Suppressor macrophage treated with lipopolysaccharide for 1 hour (primary cell): ENCODE data around the gene MORN1.

Source experiments
- DNase-seq, 3 donors: peaks; one replicate each; pipeline ENCODE4 v3.0.0-alpha.2; 2020 to 2022

Gene MORN1

DNA sequence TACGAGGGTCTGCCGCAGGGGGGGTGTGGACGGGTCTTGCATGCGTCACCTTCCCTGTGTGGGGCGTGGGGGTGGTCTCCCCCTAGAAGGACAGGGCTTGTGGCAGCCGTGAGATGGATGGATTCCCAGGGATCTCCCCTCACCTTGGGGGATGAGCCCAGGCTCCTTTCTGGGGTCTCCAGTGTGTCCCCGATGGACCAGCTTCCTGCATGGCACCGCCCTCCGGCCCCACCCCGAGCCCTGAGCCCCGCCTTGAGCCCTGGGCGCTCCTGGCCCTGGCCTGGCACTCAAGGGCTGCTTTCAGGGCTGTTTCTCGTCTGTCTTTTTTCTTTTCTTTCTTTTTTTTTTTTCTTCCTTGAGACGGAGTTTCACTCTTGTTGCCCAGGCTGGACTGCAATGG lies 103.7 kb downstream of the MORN1 start:
- DNase-seq: no peak

DNA sequence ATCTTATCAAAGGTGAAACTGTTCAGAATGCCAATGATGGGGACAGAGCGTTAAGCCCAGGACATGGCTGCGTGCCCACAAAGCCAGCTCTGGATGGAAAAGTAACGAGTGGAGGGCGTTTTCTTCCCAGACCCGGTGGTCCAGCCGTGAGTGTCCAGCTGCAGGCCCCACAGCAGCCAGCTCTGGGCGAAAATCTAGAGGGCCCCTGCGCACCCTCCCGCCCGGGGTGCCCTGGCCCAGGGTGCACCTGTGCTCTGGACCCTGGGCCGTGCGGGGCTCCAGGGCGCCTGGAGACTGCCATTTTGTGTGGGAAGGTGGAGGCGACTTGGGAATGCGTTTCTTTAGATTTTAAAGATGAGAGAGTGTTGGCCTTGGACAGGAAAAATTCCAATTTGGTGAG lies 104.4 kb downstream of the MORN1 start:
- DNase-seq: no peak

DNA sequence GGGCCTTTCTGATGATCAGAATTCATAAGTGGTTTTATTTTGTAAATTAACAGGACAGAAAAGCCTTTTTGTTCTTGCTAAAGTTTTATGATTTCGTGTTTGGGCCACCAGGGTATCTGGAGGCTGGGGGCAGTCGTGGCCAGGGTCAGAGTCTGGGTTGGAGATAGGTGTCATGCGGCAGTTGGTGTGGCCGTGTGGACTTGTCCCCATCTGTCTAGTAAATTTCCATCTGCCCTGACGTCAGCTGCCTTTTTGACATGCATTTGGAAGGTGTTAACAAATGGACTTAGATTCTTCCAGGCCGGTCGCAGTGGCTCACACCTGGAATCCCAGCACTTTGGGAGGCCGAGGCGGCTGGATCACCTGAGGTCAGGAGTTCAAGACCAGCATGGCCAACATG lies 106.4 kb downstream of the MORN1 start:
- DNase-seq: no peak

DNA sequence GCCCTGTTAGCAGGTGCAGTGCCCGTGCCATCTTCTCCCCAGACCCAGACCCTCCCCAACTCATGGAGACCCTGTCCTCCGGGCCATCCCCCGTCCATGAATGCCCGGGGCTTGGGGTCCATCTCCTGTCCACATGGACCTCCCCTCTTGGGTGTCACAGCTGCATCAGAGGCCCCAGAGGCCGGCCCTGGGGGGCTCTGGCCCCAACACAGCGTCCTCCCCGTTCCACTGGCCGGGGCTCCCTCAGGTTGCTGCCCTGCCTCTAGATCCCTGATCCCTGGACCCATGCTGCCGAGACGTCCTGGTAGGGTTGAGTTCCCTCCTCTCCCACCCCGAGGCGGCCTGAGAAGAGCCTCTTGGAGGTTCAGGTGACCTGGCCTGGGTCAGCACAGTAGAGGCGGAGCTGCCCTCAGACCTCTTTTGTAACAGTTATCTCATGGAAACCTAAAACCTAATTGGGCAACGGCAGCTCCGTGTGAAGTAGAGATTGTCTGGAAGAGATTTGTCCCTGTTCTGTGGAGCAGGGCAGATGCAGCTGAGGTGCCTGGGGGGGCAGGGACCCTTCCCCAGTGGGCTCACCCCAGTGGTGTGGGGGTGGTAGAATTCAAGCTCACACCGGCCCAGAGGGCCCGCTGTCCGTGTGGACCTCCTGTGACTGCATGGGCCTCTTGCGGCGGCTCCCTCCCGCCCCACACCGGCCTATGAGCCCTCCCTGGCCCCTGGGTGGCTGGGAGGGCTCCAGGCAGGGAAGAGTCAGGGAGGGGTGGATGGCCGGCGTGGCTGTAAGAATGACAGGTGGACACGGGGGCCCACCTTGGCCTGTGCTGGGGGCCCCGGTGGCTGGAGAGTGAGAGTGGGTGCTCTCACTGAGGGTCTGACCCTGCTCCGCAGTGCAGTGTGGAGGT lies 107.1 kb downstream of the MORN1 start:
- DNase-seq: no peak

DNA sequence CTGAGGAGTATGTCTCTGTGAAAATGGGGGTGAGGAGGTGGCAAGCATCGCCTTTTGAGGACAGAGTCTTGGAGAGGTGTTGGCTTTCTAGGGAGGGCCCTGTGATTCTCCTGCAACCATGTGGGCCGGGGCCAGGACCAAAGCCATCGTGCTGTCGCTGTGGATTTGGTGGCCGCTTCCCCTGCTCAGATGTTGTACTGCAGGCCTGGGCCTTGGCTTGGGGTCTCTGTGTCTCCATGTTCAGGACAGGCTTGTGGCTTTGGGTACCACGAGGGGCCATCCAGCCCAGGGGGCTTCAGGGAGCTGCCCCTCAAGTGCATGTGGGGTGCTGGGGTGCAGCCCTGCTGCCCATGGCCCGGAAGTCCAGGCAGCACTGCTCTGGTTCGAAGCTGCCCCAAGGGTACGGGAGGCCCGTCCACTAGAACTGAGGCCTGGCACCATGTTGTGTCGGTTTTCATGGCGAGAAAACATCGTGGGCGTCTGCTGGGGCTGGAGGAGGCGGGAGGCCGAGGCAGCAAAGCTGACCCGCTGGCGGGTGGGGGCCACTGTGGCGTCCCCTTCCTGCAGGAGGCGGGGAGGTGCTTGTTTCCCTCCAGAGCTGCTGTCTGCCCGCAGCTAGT lies 107.9 kb downstream of the MORN1 start:
- no peak for DNase-seq

DNA sequence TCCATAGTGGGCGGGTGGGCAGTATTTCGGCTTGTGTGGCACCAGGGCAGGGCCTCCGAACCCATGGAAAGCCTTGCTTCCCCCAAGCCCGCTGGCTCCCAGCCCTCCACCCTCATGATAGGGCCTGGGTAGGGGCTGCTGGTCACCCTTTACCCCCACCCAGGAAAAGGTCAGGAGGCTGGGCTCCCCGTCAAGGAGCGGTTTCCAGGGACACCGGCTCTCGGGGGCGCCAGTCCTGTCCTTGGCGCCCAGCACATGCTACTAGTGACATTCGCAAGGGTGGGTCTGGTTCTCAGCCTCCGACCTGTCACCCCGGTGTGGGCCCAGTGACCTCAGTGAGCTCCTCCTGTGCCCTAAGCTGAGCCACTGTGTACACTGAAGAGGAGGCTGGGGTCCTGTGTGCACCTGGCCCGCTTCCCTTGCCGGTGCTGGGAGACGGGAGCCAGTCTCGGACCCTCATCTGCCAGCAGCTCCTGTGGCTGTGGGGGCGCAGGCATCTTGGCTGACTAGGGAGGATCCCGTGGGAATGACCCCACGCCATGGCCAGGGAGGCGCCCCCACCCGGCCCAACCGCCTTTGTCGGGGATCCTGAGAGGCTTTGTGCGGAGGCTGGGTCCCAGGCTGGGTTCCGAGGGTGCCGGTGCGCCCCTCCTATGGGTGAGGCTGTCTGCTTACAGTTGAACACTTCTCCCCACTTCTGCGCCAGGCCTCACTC lies 108.6 kb downstream of the MORN1 start:
- DNase-seq: no peak

DNA sequence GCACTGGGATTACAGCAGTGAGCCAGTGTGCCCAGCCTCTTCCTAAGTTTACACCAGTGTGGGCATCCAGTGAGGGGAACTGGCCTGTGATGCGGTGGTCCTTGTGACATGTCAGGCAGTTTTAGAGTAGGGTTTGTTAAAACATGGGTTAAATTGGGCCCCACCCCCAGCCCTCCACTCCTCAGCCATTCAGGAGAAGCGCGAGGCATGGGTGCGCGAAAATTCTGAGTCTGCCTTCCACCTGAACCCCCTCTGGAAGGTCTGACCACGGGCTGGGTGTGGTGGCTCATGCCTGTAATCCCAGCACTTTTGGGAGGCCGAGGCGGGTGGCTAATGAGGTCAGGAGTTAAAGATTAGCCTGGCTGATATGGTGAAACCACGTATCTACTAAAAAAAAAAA lies 111.5 kb downstream of the MORN1 start:
- DNase-seq: no peak

DNA sequence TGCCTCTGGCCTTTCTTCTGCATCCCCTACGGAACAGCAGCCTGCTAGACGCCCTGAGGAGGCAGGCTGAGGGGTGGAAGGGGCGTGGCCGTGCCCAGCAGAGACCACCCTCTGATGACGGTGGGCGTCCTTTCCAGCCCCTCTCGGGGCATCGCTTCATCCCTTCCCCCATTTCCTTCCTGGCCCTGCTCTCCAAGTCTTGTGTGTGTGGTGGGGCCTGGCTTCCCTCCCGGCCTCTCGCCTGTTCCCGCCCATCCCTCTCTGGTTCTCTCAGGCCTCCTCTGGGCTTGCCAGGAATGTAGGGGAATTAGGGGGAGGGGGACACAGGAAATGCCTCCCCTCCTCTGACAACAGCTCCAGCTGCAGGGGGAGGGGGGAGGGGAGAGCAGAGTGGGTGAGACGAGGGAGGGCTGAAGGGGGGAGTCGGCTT lies 112.1 kb downstream of the MORN1 start:
- DNase-seq: no peak

DNA sequence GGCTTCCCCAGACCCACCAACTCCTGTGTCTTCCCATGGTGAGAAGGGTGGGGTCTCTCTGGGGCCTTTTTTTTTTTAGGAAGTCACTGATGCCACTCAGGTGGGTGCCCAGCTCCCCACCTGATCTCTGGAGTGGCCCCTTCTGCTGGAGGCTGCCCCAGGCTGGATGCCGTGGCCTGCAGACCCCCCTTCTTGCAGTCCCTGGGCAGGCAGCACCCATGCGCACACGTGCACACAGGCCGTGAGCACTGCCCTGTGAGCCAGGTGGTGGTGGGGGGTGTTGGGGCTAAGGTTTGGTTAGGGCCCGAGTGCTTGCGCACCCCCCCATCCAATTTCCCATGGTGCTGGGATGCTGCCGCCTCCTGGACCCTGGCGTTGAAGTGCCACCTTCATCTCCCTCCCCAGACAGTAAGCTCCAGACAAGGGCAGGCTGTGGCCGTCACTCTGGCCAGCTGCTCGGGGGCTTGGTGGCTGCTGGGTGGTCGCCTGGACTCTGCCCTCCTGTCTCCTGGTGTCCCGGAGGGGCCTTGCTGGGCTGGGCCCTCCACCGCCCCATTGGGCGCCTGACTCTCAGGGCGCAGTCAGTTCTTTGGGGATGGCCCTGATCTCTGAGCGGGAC lies 112.7 kb downstream of the MORN1 start:
- DNase-seq: no peak

DNA sequence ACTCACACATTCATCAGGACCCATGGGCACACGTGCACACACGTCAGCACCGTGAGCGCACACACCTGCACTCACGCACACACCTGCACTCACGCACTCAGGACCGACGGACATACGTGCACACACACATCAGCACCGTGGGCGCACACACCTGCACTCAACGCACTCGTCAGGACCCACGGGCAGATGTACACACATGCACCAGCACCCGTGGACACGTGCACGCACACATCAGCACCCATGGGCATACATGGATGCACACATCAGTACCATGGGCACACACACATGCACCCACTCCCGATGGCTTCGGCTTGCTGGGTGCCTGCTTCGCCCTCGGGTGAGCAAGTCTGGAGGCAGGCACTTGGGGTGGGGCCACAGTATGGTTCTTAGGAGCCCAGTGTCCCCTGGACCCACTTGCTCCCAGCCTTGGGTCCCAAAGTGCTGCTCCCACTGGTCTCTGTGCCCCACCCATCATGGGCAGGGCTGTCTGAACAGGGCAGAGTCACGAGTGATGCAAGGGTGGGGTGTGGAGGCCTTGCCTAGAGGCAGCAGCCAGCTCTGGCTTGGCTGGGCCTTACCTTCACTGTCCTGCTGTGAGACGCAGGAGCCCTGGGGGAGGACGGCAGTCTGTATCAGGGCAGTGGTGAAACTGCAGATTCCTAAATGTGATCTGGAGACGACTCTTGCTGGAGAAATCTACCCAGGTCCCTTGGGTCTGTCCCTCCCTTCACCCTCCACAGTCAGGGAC lies 113.4 kb downstream of the MORN1 start:
- no peak for DNase-seq

DNA sequence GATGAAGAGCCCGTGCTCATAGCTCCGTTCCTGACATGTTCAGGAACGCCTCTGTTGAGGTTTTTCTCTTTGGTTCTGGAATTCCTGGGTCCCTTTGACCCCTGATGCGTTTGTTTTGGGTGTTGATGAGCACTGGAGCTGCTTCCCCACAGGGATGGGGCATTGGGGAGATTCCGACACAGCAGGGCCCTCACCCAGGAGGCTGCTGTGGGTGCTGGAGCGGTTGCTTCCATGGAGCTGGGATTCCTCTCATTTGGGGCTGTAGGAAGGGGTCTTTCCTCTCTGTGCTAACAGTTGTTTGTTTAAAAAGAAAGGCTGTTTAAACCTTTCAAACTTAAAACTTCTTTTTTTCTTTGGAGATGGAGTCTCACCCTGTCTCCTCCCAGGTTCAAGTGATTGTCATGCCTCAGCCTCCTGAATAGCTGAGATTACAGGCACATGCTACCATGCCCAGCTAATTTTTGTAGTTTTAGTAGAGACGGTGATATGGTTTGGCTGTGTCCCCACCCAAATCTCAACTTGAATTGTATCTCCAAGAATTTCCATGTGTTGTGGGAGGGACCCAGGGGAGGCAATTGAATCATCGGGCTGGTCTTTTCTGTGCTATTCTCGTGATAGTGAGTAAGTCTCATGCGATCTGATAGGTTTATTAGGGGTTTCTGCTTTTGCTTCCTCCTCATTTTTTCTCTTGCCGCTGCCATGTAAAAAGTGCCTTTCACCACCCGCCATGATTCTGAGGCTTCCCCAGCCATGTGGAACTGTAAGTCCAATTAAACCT lies 114.4 kb downstream of the MORN1 start:
- peak in 1 of 3 donors; percentile 17 for DNase-seq

DNA sequence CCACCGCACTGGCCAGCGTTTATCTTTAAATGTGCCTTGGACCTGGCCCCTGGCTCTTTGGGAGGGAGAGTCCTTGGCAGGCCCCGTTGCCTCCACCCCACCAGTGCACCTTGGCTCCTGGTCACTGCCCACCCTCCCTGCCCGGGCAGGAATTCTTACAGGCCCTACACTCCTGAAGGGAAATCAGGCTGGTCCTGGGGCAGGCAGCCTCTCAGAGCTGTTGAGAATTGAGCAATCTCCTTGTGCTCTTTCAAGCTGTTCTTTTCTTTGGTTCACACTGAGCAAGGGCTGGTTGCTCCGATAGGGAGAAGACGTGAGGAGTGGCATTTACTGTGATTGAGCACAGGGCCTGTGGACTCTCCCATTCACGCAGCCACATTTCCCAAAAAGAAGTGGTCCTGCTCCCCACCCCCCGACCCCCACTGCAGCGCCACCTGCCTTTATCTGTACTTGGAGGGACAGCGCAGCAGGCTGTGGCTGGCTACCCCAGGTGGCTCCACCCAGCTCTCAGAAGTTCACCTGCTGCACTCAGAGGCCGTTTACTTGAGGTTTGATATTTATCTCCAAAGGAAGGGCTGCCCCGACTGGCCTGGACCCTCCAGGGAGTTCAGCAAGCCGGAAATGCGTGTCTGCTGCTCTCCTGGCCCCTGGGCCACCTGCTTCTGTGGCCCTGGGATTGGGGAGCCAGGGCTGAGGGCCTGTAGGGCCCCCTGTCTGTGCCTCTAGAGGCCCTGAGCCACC lies 115.4 kb downstream of the MORN1 start:
- DNase-seq: no peak

DNA sequence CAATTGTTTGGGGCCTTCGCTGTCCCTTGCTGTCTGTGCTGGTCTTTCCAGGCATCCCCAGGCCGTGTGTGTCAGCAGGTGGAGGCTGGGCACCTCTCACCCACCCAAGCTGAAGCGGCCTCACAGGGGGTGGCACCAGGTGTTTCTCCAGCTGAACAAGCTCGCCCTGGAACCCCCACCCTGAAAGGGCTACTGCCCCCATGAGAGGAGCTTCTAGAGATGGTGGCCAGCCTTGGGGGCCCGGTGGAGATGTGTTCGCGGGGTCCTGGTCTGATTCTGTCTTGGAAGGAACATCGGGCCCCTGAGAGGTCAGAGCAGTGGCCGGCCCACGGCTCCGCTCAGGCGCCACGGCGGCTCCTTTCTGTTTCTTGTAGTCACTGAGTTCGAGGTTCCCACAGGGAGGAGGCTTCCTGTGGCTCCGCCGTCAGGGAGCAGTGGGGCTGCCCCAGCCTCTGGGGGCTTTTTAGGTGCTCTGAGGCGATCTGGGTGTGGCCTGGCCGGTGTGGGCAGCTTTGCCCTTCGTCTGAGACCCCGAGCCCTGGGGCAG lies 116.4 kb downstream of the MORN1 start:
- peak in 1 of 3 donors; percentile 25 for DNase-seq

DNA sequence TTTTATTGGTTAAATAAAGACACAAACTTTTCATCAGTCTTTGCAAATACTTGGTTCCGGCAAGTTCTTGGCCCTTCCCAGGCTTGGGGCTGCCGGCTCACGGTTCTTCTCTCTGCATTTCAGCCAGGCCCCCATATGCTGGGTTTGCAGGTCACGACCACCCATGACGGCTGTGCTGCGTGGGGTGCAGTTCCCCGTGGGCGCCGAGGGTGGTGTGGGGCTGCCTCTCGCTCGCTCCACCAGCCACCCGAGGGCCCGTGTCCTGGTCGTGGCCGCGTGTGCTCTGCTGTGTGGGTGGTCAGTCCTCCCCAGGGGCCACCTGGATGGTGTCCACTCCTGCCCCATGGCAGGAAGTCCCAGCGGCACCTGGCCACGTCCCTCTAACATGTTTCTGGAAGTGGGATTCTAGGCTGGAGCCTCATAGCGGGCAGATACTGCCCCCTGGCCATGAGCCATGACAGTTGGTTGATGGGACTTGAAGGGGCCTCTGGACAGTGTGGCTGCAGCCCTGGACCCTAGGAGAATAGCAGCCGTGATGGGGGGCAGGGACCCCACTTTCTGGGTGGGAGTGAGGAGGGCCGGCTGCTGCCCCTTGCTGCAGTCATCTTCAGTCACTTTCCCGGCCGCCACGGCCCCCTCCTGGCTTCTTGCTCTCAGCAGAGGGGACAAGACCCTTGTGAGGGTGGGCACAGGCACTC lies 117.0 kb downstream of the MORN1 start:
- no peak for DNase-seq

DNA sequence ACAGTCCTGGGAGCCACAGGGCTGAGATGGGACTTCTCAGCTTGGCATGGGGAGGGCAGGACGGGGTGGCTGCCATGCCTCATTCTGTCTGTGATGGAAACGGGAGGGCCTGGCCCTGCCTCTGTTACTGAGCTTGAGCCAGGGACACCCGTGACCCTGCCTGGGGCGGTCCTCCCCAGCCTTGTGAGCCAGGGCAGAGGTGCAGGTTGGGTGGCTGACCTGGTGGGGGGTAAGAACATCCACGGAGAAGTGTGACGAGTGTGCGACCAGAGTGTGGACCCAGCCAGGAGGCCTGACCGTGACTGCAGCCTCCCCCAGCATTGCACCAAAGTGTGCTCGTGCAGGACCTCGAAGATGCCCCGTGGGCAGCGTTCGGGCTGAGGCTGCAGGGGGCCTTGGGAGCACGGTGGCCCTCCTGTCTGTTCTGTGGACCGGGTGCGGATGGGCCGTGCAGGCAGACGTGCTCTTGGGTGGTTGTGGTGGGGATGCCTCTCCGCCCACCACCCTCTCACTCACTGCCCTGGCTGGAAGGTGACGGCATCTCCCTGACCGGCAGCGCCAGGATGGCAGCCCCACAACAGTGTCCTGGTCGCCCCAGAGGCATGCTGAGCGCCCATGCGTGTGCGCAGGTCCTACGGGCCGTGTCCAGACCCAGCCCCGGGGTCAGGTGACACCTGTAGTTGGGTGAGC lies 117.8 kb downstream of the MORN1 start:
- no peak for DNase-seq

DNA sequence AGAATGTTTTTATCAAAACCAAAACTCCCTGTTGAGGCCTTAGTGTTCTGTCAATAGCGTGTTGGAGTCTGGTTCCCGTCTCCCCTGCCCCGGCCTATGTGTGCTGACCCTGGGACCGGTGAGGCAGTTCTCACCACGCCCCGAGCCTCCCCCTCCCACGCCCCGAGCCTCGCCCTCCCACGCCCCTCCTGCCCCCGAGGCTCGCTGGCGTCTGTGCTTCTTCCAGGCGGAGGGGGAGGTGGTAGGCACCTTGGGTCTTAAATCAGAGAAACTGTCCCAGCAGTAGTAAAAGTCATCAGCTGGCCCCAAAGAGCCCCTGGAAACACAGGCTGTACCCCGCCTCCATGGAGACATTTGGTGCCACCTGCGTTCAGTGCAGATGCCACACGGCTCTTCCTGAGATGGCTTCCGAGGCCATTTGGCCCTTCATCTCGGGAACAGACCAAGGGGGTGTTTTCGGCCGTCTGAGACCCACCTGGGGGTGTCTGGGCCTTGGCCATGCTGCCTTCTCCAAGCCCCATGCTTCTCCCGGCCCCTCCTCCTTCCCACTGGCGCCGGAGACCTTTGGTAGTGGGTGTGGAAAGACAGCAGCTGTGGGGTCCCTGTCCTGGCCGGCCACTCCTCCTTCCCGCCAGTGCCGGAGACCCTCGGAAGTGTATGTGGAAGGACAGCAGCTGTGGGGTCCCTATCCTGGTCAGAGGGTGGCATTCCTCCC lies 118.5 kb downstream of the MORN1 start:
- DNase-seq: no peak

DNA sequence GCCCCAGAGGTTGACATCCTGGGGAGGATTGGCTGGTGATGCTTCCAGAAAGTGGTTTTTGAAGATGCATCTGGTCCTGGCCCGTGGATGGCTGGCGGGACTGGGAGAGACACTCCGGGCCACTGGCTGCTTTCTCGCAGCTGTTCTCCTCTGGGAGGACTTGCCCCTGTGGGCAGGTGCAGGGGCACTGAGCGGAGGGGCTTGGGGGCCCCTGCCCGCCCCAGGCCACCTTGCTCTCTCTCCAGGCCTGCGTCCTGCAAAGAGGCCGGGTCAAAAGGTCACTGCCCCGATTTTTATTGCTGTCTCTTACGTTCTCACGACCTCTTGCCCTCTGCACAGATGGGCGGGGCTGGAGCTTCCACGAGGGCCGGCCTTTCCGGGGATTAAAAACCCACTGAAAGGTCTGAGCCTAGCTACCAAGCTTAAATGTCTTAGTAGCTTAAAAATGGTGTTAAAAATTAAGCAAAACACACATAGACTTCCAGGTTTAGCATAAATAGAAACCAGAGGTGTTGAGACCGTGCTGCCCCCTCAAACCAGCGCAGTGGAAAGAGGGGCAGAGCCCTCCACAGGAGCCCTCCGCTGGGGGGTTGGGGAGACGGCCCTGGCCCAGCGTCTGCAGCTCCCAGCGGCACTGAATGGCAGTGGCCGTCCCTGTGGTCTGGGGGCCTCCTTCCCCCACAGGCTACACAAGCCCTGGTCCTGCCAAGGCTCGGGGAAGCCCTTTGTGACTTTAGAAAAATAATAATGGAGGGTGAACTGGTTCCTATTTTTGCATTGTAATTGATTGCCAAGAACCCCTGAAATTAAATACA lies 119.3 kb downstream of the MORN1 start:
- DNase-seq: no peak
